ENCODE measurements around the gene GALNT1. TPM values are rescaled to one million over a fixed set of nuclear protein-coding genes. Genes with fewer than 3 reads are reported as not detected.

The GALNT1 gene
- total RNA-seq, 1 donor from 2014 or later, result 65.3 TPM

GRCh38 chr18:35597758-35598157 lies 16.2 kb downstream of the GALNT1 start:
- no peak for TF ChIP-seq CTCF (IDR thresholded peaks at IDR 0.05; ENCODE audit: partially characterized antibody, unreplicated experiment)
- DNase-seq, result no peak
- H3K27ac Mint-ChIP-seq (ENCODE audit: unreplicated experiment), result no peak overlapping the region
- H3K27me3 Mint-ChIP-seq (ENCODE audit: unreplicated experiment), result no peaks in the 10 kb centered on the region
- no peak overlapping the region for H3K4me3 Mint-ChIP-seq (ENCODE audit: unreplicated experiment)
- no peaks in the 10 kb centered on the region for H3K4me1 Mint-ChIP-seq (ENCODE audit: low read depth, unreplicated experiment)
- H3K36me3 Mint-ChIP-seq (ENCODE audit: unreplicated experiment), result peaks cover 27% of the 10 kb centered on the region
- H3K9me3 Mint-ChIP-seq (ENCODE audit: unreplicated experiment), result peaks cover 4% of the 10 kb centered on the region

- Mint-ChIP-seq H3K27ac (ENCODE audit: unreplicated experiment) (no peak overlapping the region), H3K4me1 (ENCODE audit: low read depth, unreplicated experiment) (no peaks in the 10 kb centered on the region), H3K9me3 (ENCODE audit: unreplicated experiment) (peaks cover 9% of the 10 kb centered on the region), H3K36me3 (ENCODE audit: unreplicated experiment) (peaks cover 45% of the 10 kb centered on the region), H3K27me3 (ENCODE audit: unreplicated experiment) (no peaks in the 10 kb centered on the region), H3K4me3 (ENCODE audit: unreplicated experiment) (no peak overlapping the region)
- TF ChIP-seq CTCF (IDR thresholded peaks at IDR 0.05; ENCODE audit: partially characterized antibody, unreplicated experiment), result no peak
- DNase-seq, result no peak
Measured at GRCh38 chr18:35602193-35602820, 20.8 kb downstream of the GALNT1 start.

GRCh38 chr18:35603008-35603407 lies 21.5 kb downstream of the GALNT1 start:
- Mint-ChIP-seq H3K27ac (ENCODE audit: unreplicated experiment) (no peak overlapping the region), H3K36me3 (ENCODE audit: unreplicated experiment) (peaks cover 45% of the 10 kb centered on the region), H3K9me3 (ENCODE audit: unreplicated experiment) (peaks cover 9% of the 10 kb centered on the region), H3K4me1 (ENCODE audit: low read depth, unreplicated experiment) (no peaks in the 10 kb centered on the region), H3K4me3 (ENCODE audit: unreplicated experiment) (no peak overlapping the region), H3K27me3 (ENCODE audit: unreplicated experiment) (no peaks in the 10 kb centered on the region)
- DNase-seq, result no peak
- TF ChIP-seq CTCF (IDR thresholded peaks at IDR 0.05; ENCODE audit: partially characterized antibody, unreplicated experiment), result no peak

GRCh38 chr18:35603528-35603927 lies 22.0 kb downstream of the GALNT1 start:
- H3K27ac Mint-ChIP-seq (ENCODE audit: unreplicated experiment), result no peak overlapping the region
- H3K36me3 Mint-ChIP-seq (ENCODE audit: unreplicated experiment), result peaks cover 41% of the 10 kb centered on the region
- H3K4me3 Mint-ChIP-seq (ENCODE audit: unreplicated experiment), result no peak overlapping the region
- H3K9me3 Mint-ChIP-seq (ENCODE audit: unreplicated experiment), result peaks cover 9% of the 10 kb centered on the region
- no peak for DNase-seq
- TF ChIP-seq CTCF (IDR thresholded peaks at IDR 0.05; ENCODE audit: partially characterized antibody, unreplicated experiment), result no peak
- no peaks in the 10 kb centered on the region for H3K27me3 Mint-ChIP-seq (ENCODE audit: unreplicated experiment)
- peaks cover under 1% of the 10 kb centered on the region for H3K4me1 Mint-ChIP-seq (ENCODE audit: low read depth, unreplicated experiment)

GRCh38 chr18:35604369-35604768 lies 22.8 kb downstream of the GALNT1 start:
- Mint-ChIP-seq H3K4me1 (ENCODE audit: low read depth, unreplicated experiment) (peaks cover 8% of the 10 kb centered on the region), H3K27me3 (ENCODE audit: unreplicated experiment) (no peaks in the 10 kb centered on the region), H3K4me3 (ENCODE audit: unreplicated experiment) (no peak overlapping the region), H3K27ac (ENCODE audit: unreplicated experiment) (no peak overlapping the region), H3K36me3 (ENCODE audit: unreplicated experiment) (peaks cover 34% of the 10 kb centered on the region), H3K9me3 (ENCODE audit: unreplicated experiment) (peaks cover 9% of the 10 kb centered on the region)
- no peak for DNase-seq
- no peak for TF ChIP-seq CTCF (IDR thresholded peaks at IDR 0.05; ENCODE audit: partially characterized antibody, unreplicated experiment)

All from glutamatergic neuron (in vitro differentiated cells).